HepG2 (cell line): ENCODE data around the gene RBM19. TPM values are rescaled to one million over a fixed set of nuclear protein-coding genes. Genes with fewer than 3 reads are reported as not detected.
A peak's percentile ranks its signal among the peaks of the same experiment; 100 is the strongest.

Experiments
- GTF2F1 ChIP-seq: fragments of 150-350 bp; IDR thresholded peaks from 2 replicates; pipeline ENCODE4 v1.6.1; 2014; ENCODE audit warnings: low read length
- HMG20A ChIP-seq: IDR thresholded peaks from 2 replicates; pipeline ENCODE4 v1.6.1; 2016; ENCODE audit warnings: borderline replicate concordance
- PHB2 ChIP-seq: fragments of 450-650 bp; IDR thresholded peaks from 2 replicates; pipeline ENCODE4 v1.6.1; 2018; ENCODE audit not compliant: partially characterized antibody
- PHF21A ChIP-seq: sonication (generic); formaldehyde crosslinking; IDR thresholded peaks from 2 replicates; pipeline ENCODE4 v1.5.0; 2020; ENCODE audit warnings: mild to moderate bottlenecking, missing genetic modification reagents
- RARG ChIP-seq: sonication (generic); formaldehyde crosslinking; IDR thresholded peaks from 2 replicates; pipeline ENCODE4 v1.4.0; 2020; ENCODE audit warnings: low read depth, mild to moderate bottlenecking, missing genetic modification reagents
- SMC3 ChIP-seq: IDR thresholded peaks from 2 replicates; pipeline ENCODE4 v1.6.1; 2011; ENCODE audit warnings: low read length, improper control_type of control experiment
- SUZ12 ChIP-seq: fragments of 150-350 bp; IDR thresholded peaks from 2 replicates; pipeline ENCODE4 v1.6.1; 2014; ENCODE audit warnings: low read depth, low read length
- ZFP36L2 ChIP-seq: sonication (generic); formaldehyde crosslinking; IDR thresholded peaks from 2 replicates; pipeline ENCODE4 v1.4.0; 2020; ENCODE audit warnings: missing genetic modification reagents
- ZIK1 ChIP-seq: sonication (generic); formaldehyde crosslinking; IDR thresholded peaks from 2 replicates; pipeline ENCODE4 v1.5.0; 2020; ENCODE audit warnings: mild to moderate bottlenecking, low read depth, missing genetic modification reagents, borderline replicate concordance
- ZKSCAN5 ChIP-seq: sonication (generic); formaldehyde crosslinking; IDR thresholded peaks from 2 replicates; pipeline ENCODE4 v1.5.1; 2020; ENCODE audit warnings: mild to moderate bottlenecking, missing genetic modification reagents
- ZNF296 ChIP-seq: sonication (generic); formaldehyde crosslinking; conservative IDR thresholded peaks from 2 replicates; pipeline ENCODE4 v1.5.0; 2020; ENCODE audit warnings: mild to moderate bottlenecking, missing genetic modification reagents
- ZNF350 ChIP-seq: sonication (generic); formaldehyde crosslinking; IDR thresholded peaks from 2 replicates; pipeline ENCODE4 v1.4.0; 2020; ENCODE audit warnings: mild to moderate bottlenecking, low read depth, missing genetic modification reagents, borderline replicate concordance
- ZNF468 ChIP-seq: sonication (generic); formaldehyde crosslinking; IDR thresholded peaks from 2 replicates; pipeline ENCODE4 v1.8.0; 2022; ENCODE audit warnings: mild to moderate bottlenecking, moderate library complexity, missing genetic modification reagents
- ZNF496 ChIP-seq: sonication (generic); formaldehyde crosslinking; IDR thresholded peaks from 2 replicates; pipeline ENCODE4 v1.8.1; 2023; ENCODE audit warnings: mild to moderate bottlenecking, moderate library complexity, missing genetic modification reagents; ENCODE audit not compliant: insufficient replicate concordance
- ZNF562 ChIP-seq: sonication (generic); formaldehyde crosslinking; IDR thresholded peaks from 2 replicates; pipeline ENCODE4 v1.8.0; 2022; ENCODE audit warnings: missing genetic modification reagents, borderline replicate concordance
- ZNF672 ChIP-seq: sonication (generic); formaldehyde crosslinking; IDR thresholded peaks from 2 replicates; pipeline ENCODE4 v1.8.1; 2022; ENCODE audit warnings: missing genetic modification reagents
- ZNF737 ChIP-seq: sonication (generic); formaldehyde crosslinking; IDR thresholded peaks from 2 replicates; pipeline ENCODE4 v1.5.0; 2020; ENCODE audit warnings: missing genetic modification reagents, mild to moderate bottlenecking, borderline replicate concordance
- ZSCAN31 ChIP-seq: sonication (generic); formaldehyde crosslinking; IDR thresholded peaks from 2 replicates; pipeline ENCODE4 v1.5.0; 2020; ENCODE audit warnings: low read depth, mild to moderate bottlenecking, missing genetic modification reagents
- polyA plus RNA-seq, 8 experiments: library from polyadenylated mRNA; depleted of rRNA in 3 of 8; stranded (reverse) in 7 of 8; unstranded in 1 of 8; fragments of >200 nt; fragmentation: Illumina TruSeq in 4 of 8; extraction: Trizol in 4 of 8; gene quantifications; 2 replicates each; pipeline versions ENCODE4 v1.2.1 to v1.2.3, GENCODE V29; 2011 to 2016; ENCODE audit warnings: low read depth in 4 of 8, missing spikeins in 1 of 8, mixed read lengths in 1 of 8; ENCODE audit not compliant: insufficient read depth in 1 of 8
- total RNA-seq, 5 experiments: library from RNA; depleted of rRNA; stranded (reverse); fragments of >200 nt; fragmentation: Illumina TruSeq; extraction: Trizol; gene quantifications; 2 replicates each; pipeline ENCODE4 v1.2.3, GENCODE V29; 2016; ENCODE audit warnings: low read depth in 1 of 5
- TF ChIP-seq, protein P1 (sequence below): sonication (generic); formaldehyde crosslinking; IDR thresholded peaks from 2 replicates; pipeline ENCODE4 v1.4.0; 2020; ENCODE audit warnings: missing genetic modification reagents
- TF ChIP-seq, protein P2 (sequence below): sonication (generic); formaldehyde crosslinking; IDR thresholded peaks from 2 replicates; pipeline ENCODE4 v1.8.0; 2022; ENCODE audit warnings: mild to moderate bottlenecking, missing genetic modification reagents, moderate library complexity
- TF ChIP-seq, protein P3 (sequence below): sonication (generic); formaldehyde crosslinking; IDR thresholded peaks from 2 replicates; pipeline ENCODE4 v1.4.0; 2020; ENCODE audit warnings: mild to moderate bottlenecking, missing genetic modification reagents
- TF ChIP-seq, protein P4 (sequence below): sonication (generic); formaldehyde crosslinking; IDR thresholded peaks from 2 replicates; pipeline ENCODE4 v1.5.0; 2020; ENCODE audit warnings: mild to moderate bottlenecking, missing genetic modification reagents

RBM19 gene
- total and polyA plus RNA-seq, 2 of the 13 experiments (the other 11 are each of a cell fraction or from before 2014, with no cell fraction given): 19.3 to 32.2 TPM

DNA sequence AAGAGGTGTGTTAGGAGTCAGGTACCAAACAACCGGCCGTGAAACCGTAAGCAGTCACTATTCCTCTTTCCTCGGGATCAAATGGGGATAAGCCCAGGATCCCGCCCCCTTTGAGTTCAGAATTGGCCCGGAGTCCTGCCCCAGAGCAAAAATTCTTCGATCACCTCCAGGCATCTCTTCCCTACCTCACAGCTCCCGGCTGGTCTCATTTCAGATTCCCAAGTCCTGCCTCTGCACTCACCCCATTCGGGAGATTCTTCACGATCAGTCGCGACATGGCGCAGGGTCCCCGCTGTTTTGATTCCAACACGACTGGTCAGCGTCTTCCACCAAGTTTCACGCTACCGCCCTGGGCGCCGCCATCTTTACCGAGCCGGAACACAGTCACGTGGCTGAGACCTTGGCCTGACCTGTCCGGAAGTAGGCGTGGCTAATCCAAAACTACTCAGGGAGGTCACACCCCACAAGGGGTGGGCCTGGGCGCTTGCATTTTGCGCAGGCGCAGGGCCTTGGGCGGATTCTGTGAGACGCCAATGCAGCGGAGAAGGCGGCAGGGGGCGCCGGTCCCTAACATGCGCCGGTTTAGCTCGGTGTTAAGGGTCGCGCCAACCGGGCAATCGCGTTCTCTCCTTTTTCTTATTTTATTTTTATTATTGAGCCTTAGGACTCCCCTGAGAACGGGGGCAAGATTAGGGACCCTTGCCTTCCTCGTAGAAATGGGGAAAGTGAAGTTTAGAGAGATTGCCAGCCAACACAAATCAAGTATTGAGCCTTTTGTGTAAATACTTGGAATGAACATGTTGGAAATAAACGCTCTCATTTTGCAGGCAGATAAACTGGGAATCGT lies at the start of gene RBM19 (continued):
- TF ChIP-seq, protein P1, sequence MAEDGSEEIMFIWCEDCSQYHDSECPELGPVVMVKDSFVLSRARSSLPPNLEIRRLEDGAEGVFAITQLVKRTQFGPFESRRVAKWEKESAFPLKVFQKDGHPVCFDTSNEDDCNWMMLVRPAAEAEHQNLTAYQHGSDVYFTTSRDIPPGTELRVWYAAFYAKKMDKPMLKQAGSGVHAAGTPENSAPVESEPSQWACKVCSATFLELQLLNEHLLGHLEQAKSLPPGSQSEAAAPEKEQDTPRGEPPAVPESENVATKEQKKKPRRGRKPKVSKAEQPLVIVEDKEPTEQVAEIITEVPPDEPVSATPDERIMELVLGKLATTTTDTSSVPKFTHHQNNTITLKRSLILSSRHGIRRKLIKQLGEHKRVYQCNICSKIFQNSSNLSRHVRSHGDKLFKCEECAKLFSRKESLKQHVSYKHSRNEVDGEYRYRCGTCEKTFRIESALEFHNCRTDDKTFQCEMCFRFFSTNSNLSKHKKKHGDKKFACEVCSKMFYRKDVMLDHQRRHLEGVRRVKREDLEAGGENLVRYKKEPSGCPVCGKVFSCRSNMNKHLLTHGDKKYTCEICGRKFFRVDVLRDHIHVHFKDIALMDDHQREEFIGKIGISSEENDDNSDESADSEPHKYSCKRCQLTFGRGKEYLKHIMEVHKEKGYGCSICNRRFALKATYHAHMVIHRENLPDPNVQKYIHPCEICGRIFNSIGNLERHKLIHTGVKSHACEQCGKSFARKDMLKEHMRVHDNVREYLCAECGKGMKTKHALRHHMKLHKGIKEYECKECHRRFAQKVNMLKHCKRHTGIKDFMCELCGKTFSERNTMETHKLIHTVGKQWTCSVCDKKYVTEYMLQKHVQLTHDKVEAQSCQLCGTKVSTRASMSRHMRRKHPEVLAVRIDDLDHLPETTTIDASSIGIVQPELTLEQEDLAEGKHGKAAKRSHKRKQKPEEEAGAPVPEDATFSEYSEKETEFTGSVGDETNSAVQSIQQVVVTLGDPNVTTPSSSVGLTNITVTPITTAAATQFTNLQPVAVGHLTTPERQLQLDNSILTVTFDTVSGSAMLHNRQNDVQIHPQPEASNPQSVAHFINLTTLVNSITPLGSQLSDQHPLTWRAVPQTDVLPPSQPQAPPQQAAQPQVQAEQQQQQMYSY (CRISPR knock-in tag): no peak
- TF ChIP-seq, protein P2, sequence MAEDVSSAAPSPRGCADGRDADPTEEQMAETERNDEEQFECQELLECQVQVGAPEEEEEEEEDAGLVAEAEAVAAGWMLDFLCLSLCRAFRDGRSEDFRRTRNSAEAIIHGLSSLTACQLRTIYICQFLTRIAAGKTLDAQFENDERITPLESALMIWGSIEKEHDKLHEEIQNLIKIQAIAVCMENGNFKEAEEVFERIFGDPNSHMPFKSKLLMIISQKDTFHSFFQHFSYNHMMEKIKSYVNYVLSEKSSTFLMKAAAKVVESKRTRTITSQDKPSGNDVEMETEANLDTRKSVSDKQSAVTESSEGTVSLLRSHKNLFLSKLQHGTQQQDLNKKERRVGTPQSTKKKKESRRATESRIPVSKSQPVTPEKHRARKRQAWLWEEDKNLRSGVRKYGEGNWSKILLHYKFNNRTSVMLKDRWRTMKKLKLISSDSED: no peak
- TF ChIP-seq GTF2F1: no peak
- TF ChIP-seq ZNF672 (CRISPR knock-in tag): no peak
- TF ChIP-seq SUZ12: no peak
- no peak for TF ChIP-seq ZNF468 (CRISPR knock-in tag)
- no peak; the same call in 1 of the 2 replicates for TF ChIP-seq SMC3
- TF ChIP-seq PHF21A (CRISPR knock-in tag): peak; percentile 29; the same call in 1 of the 2 replicates
- no peak for TF ChIP-seq ZIK1 (CRISPR knock-in tag)
- TF ChIP-seq RARG: no peak
- no peak for TF ChIP-seq ZNF496
- no peak for TF ChIP-seq ZFP36L2 (CRISPR knock-in tag)
- no peak for TF ChIP-seq ZKSCAN5 (CRISPR knock-in tag)
- no peak for TF ChIP-seq ZNF737
- TF ChIP-seq ZNF562 (CRISPR knock-in tag): no peak
- TF ChIP-seq, protein P3, sequence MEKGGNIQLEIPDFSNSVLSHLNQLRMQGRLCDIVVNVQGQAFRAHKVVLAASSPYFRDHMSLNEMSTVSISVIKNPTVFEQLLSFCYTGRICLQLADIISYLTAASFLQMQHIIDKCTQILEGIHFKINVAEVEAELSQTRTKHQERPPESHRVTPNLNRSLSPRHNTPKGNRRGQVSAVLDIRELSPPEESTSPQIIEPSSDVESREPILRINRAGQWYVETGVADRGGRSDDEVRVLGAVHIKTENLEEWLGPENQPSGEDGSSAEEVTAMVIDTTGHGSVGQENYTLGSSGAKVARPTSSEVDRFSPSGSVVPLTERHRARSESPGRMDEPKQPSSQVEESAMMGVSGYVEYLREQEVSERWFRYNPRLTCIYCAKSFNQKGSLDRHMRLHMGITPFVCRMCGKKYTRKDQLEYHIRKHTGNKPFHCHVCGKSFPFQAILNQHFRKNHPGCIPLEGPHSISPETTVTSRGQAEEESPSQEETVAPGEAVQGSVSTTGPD (CRISPR knock-in tag): no peak
- TF ChIP-seq ZNF350 (CRISPR knock-in tag): peak; percentile 82
- no peak for TF ChIP-seq HMG20A
- TF ChIP-seq, protein P4, sequence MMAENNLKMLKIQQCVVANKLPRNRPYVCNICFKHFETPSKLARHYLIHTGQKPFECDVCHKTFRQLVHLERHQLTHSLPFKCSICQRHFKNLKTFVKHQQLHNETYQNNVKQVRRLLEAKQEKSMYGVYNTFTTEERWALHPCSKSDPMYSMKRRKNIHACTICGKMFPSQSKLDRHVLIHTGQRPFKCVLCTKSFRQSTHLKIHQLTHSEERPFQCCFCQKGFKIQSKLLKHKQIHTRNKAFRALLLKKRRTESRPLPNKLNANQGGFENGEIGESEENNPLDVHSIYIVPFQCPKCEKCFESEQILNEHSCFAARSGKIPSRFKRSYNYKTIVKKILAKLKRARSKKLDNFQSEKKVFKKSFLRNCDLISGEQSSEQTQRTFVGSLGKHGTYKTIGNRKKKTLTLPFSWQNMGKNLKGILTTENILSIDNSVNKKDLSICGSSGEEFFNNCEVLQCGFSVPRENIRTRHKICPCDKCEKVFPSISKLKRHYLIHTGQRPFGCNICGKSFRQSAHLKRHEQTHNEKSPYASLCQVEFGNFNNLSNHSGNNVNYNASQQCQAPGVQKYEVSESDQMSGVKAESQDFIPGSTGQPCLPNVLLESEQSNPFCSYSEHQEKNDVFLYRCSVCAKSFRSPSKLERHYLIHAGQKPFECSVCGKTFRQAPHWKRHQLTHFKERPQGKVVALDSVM (CRISPR knock-in tag): no peak
- no peak for TF ChIP-seq PHB2
- TF ChIP-seq ZSCAN31 (CRISPR knock-in tag): no peak
- TF ChIP-seq ZNF296 (CRISPR knock-in tag): no peak
